Neural progenitor cell (in vitro differentiated cells): ENCODE results near the gene RPRD2.

ENCODE experiments used
- EZH2 ChIP-seq: fragments of 200-600 bp; sonication (generic); IDR thresholded peaks from 2 replicates; pipeline ENCODE4 v1.6.1; 2017; ENCODE audit warnings: antibody characterized with exemption, mild to moderate bottlenecking, moderate library complexity
- TF ChIP-seq, protein P1 (sequence below): fragments of 200-600 bp; sonication (generic); IDR thresholded peaks from 2 replicates; pipeline ENCODE4 v1.5.1; 2017; ENCODE audit warnings: antibody characterized with exemption, mild to moderate bottlenecking

DNA sequence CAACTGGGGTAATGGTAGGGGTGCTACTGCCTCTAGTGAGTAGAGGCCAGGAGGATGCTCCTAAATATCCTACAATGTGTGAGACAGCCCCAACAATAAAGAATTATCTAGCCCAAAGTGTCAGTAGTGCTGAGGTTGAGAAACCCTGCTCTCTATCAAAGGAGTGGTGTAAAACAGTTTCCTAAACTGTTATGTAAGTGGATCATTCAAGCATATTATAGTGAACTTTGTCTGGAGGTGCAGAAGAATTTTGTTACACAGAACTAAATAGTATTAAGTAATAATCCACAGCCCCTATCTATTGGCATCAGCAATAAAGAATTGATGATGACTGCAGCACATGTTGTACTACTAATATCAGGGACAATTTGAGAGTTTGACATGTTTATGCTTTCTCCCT lies 103.0 kb downstream of the RPRD2 start:
- TF ChIP-seq, protein P1, sequence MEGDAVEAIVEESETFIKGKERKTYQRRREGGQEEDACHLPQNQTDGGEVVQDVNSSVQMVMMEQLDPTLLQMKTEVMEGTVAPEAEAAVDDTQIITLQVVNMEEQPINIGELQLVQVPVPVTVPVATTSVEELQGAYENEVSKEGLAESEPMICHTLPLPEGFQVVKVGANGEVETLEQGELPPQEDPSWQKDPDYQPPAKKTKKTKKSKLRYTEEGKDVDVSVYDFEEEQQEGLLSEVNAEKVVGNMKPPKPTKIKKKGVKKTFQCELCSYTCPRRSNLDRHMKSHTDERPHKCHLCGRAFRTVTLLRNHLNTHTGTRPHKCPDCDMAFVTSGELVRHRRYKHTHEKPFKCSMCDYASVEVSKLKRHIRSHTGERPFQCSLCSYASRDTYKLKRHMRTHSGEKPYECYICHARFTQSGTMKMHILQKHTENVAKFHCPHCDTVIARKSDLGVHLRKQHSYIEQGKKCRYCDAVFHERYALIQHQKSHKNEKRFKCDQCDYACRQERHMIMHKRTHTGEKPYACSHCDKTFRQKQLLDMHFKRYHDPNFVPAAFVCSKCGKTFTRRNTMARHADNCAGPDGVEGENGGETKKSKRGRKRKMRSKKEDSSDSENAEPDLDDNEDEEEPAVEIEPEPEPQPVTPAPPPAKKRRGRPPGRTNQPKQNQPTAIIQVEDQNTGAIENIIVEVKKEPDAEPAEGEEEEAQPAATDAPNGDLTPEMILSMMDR, result no peak
- no peak for TF ChIP-seq EZH2
